Osteoblast (primary cell): ENCODE data around the gene ADAMTS16. TPM values are rescaled to one million over a fixed set of nuclear protein-coding genes. Genes with fewer than 3 reads are reported as not detected.

ENCODE experiments used
- DNase-seq: peaks from one replicate; pipeline ENCODE4 v3.0.0; 2011; ENCODE audit warnings: low spot score, mixed read lengths; ENCODE audit not compliant: insufficient read length; ENCODE audit errors: missing footprints
- H2AFZ ChIP-seq: 2 replicates; pipeline ENCODE4 v1.6.0; 2011; ENCODE audit warnings: mild to moderate bottlenecking, low read length
- H3K27ac ChIP-seq: 2 replicates; pipeline ENCODE4 v1.5.1; 2011; ENCODE audit warnings: mild to moderate bottlenecking, low read depth, low read length, moderate library complexity
- H3K27me3 ChIP-seq: 2 replicates; pipeline ENCODE4 v1.6.0; 2012; ENCODE audit warnings: mild to moderate bottlenecking, control low read depth, inconsistent platforms, low read length, moderate library complexity; ENCODE audit not compliant: insufficient read depth
- H3K36me3 ChIP-seq: 2 replicates; pipeline ENCODE4 v1.5.1; 2011; ENCODE audit warnings: mild to moderate bottlenecking, low read length, control low read depth, moderate library complexity; ENCODE audit not compliant: insufficient read depth
- H3K4me1 ChIP-seq: 2 replicates; pipeline ENCODE4 v1.5.1; 2011; ENCODE audit warnings: mild to moderate bottlenecking, low read length, control low read depth, moderate library complexity; ENCODE audit not compliant: insufficient read depth
- H3K4me2 ChIP-seq: 2 replicates; pipeline ENCODE4 v1.6.0; 2011; ENCODE audit warnings: mild to moderate bottlenecking, low read length; ENCODE audit not compliant: insufficient read depth
- H3K4me3 ChIP-seq: fragments of 200-600 bp; sonication (generic); 3 replicates; pipeline ENCODE4 v1.5.1; 2012; ENCODE audit warnings: mild to moderate bottlenecking, low read length, inconsistent platforms; ENCODE audit not compliant: insufficient read depth
- H3K79me2 ChIP-seq: 2 replicates; pipeline ENCODE4 v1.6.0; 2012; ENCODE audit warnings: mild to moderate bottlenecking, low read length, control low read depth, inconsistent platforms; ENCODE audit not compliant: insufficient read depth
- H3K9me3 ChIP-seq: 2 replicates; pipeline ENCODE4 v1.5.1; 2011; ENCODE audit warnings: low read depth, low read length, control low read depth
- H4K20me1 ChIP-seq: 2 replicates; pipeline ENCODE4 v1.6.0; 2012; ENCODE audit warnings: mild to moderate bottlenecking, low read length, control low read depth; ENCODE audit not compliant: insufficient read depth
- CTCF ChIP-seq: IDR thresholded peaks from 2 replicates; pipeline ENCODE4 v1.5.1; 2011; ENCODE audit warnings: mild to moderate bottlenecking, low read depth, low read length, moderate library complexity; ENCODE audit errors: extremely low read depth
- total RNA-seq: library from RNA; depleted of rRNA; stranded (reverse); fragments of >200 nt; gene quantifications from 2 replicates; pipeline ENCODE4 v1.2.3, GENCODE V29; 2012

The ADAMTS16 gene
- total RNA-seq, 1 donor = 1.4 TPM

- H3K4me1 ChIP-seq = no peaks in the 10 kb centered on the region
- H3K27ac ChIP-seq = no peak overlapping the region
- no peak overlapping the region for H3K4me3 ChIP-seq
- no peak for TF ChIP-seq CTCF
- DNase-seq = no peak
- no peaks in the 10 kb centered on the region for H3K36me3 ChIP-seq
- H4K20me1 ChIP-seq = no peaks in the 10 kb centered on the region
- no peak overlapping the region for H2AFZ ChIP-seq
- no peaks in the 10 kb centered on the region for H3K79me2 ChIP-seq
- H3K27me3 ChIP-seq = no peaks in the 10 kb centered on the region
- peaks cover 3% of the 10 kb centered on the region for H3K9me3 ChIP-seq
- H3K4me2 ChIP-seq = no peak overlapping the region
These were observed 158.0 kb downstream of the ADAMTS16 start for GRCh38 chr5:5298068-5298633.

- DNase-seq = no peak
- H3K36me3 ChIP-seq = no peaks in the 10 kb centered on the region
- no peak overlapping the region for H3K27ac ChIP-seq
- H3K27me3 ChIP-seq = no peaks in the 10 kb centered on the region
- no peak overlapping the region for H2AFZ ChIP-seq
- H4K20me1 ChIP-seq = no peaks in the 10 kb centered on the region
- H3K79me2 ChIP-seq = no peaks in the 10 kb centered on the region
- no peak overlapping the region for H3K4me3 ChIP-seq
- peaks cover 3% of the 10 kb centered on the region for H3K9me3 ChIP-seq
- no peak for TF ChIP-seq CTCF
- no peak overlapping the region for H3K4me2 ChIP-seq
- no peaks in the 10 kb centered on the region for H3K4me1 ChIP-seq
These were observed 158.9 kb downstream of the ADAMTS16 start for GRCh38 chr5:5298841-5299541.

- Histone ChIP-seq H2AFZ (no peak overlapping the region), H3K4me1 (no peaks in the 10 kb centered on the region), H3K9me3 (peaks cover 3% of the 10 kb centered on the region), H3K27ac (no peak overlapping the region), H3K79me2 (no peaks in the 10 kb centered on the region), H3K27me3 (no peaks in the 10 kb centered on the region), H4K20me1 (no peaks in the 10 kb centered on the region), H3K4me2 (no peak overlapping the region), H3K4me3 (no peak overlapping the region), H3K36me3 (no peaks in the 10 kb centered on the region)
- no peak for TF ChIP-seq CTCF
- no peak for DNase-seq
These were observed 161.0 kb downstream of the ADAMTS16 start for GRCh38 chr5:5301176-5301575.

- no peaks in the 10 kb centered on the region for H3K79me2 ChIP-seq
- no peak for TF ChIP-seq CTCF
- no peak overlapping the region for H3K27ac ChIP-seq
- H2AFZ ChIP-seq = no peak overlapping the region
- no peak for DNase-seq
- peaks cover 3% of the 10 kb centered on the region for H3K9me3 ChIP-seq
- H3K27me3 ChIP-seq = no peaks in the 10 kb centered on the region
- no peaks in the 10 kb centered on the region for H3K36me3 ChIP-seq
- H3K4me1 ChIP-seq = peaks cover 6% of the 10 kb centered on the region
- H3K4me2 ChIP-seq = no peak overlapping the region
- H4K20me1 ChIP-seq = no peaks in the 10 kb centered on the region
- no peak overlapping the region for H3K4me3 ChIP-seq
These were observed 162.1 kb downstream of the ADAMTS16 start for GRCh38 chr5:5302201-5302600.
